Upper lobe of right lung (tissue), 1 donor: ENCODE results near the gene NTM. TPM values are rescaled to one million over a fixed set of nuclear protein-coding genes. Genes with fewer than 3 reads are reported as not detected.

Experiments used
- ATAC-seq: fragments of 200-7000 bp; cut with Tn5 transposase; one replicate; pipeline ENCODE4 v1.9.1; 2020; ENCODE audit warnings: mild to moderate bottlenecking, moderate library complexity
- DNase-seq: peaks from one replicate; pipeline ENCODE4 v3.0.0-alpha.2; 2020
- H3K27ac ChIP-seq: fragments of 200-600 bp; one replicate; pipeline ENCODE4 v1.8.0; 2022
- H3K27me3 ChIP-seq: fragments of 200-600 bp; one replicate; pipeline ENCODE4 v1.8.0; 2022; ENCODE audit warnings: mild to moderate bottlenecking
- H3K36me3 ChIP-seq: fragments of 200-600 bp; one replicate; pipeline ENCODE4 v1.8.0; 2022
- H3K4me1 ChIP-seq: fragments of 200-600 bp; one replicate; pipeline ENCODE4 v1.8.0; 2022
- H3K4me3 ChIP-seq: fragments of 200-600 bp; one replicate; pipeline ENCODE4 v1.8.0; 2022; ENCODE audit warnings: mild to moderate bottlenecking
- H3K9me3 ChIP-seq: fragments of 200-600 bp; one replicate; pipeline ENCODE4 v1.8.0; 2022
- CTCF ChIP-seq: fragments of 200-600 bp; IDR thresholded peaks from one replicate; pipeline ENCODE4 v1.8.0; 2022; ENCODE audit warnings: antibody characterized with exemption
- intact Hi-C: fragments of 100-400 bp; cut with DNase I; formaldehyde crosslinking; loops from one replicate; pipeline ENCODE4 v1.11.0; 2022
- total RNA-seq: library from RNA; stranded (reverse); fragmentation: NEBNext Ultra II Directional; extraction: Animal tissue kit (Norgen Biotek cat#: 25700); gene quantifications from one replicate; pipeline ENCODE4 v1.2.1, GENCODE V29; 2021
- donor health status: DM: no; HTN: yes; CAD: no; lungs with severe emphysema.

Gene NTM
- total RNA-seq, 1 donor from 2014 or later: 3.7 TPM

- intact Hi-C loops: no loop called here
- H3K4me3 ChIP-seq: no peak overlapping the region
- H3K36me3 ChIP-seq: no peaks in the 10 kb centered on the region
- no peaks in the 10 kb centered on the region for H3K4me1 ChIP-seq
- H3K9me3 ChIP-seq: no peaks in the 10 kb centered on the region
- H3K27ac ChIP-seq: no peak overlapping the region
- TF ChIP-seq CTCF: no peak
- H3K27me3 ChIP-seq: no peaks in the 10 kb centered on the region
- no peak for DNase-seq
- no peak for ATAC-seq
Observed at GRCh38 chr11:132307309-132308020, 937.0 kb downstream of the NTM start.

GRCh38 chr11:132310390-132311375 is 940.3 kb downstream of the NTM start:
- Histone ChIP-seq H3K4me1 (no peaks in the 10 kb centered on the region), H3K27ac (no peak overlapping the region), H3K9me3 (no peaks in the 10 kb centered on the region), H3K36me3 (no peaks in the 10 kb centered on the region), H3K27me3 (no peaks in the 10 kb centered on the region), H3K4me3 (no peak overlapping the region)
- intact Hi-C loops: no loop called here
- TF ChIP-seq CTCF: no peak
- ATAC-seq (no peak), DNase-seq (no peak)

- TF ChIP-seq CTCF: no peak
- ATAC-seq (no peak), DNase-seq (no peak)
- Histone ChIP-seq H3K4me1 (no peaks in the 10 kb centered on the region), H3K27ac (no peak overlapping the region), H3K36me3 (no peaks in the 10 kb centered on the region), H3K4me3 (no peak overlapping the region), H3K9me3 (no peaks in the 10 kb centered on the region), H3K27me3 (no peaks in the 10 kb centered on the region)
- intact Hi-C loops: no loop called here
Observed at GRCh38 chr11:132311703-132312102, 941.3 kb downstream of the NTM start.

GRCh38 chr11:132312161-132312560 is 941.7 kb downstream of the NTM start:
- no peaks in the 10 kb centered on the region for H3K4me1 ChIP-seq
- no peak for TF ChIP-seq CTCF
- H3K4me3 ChIP-seq: no peak overlapping the region
- H3K27ac ChIP-seq: no peak overlapping the region
- ATAC-seq (no peak), DNase-seq (no peak)
- intact Hi-C loops: no loop called here
- H3K27me3 ChIP-seq: no peaks in the 10 kb centered on the region
- no peaks in the 10 kb centered on the region for H3K9me3 ChIP-seq
- no peaks in the 10 kb centered on the region for H3K36me3 ChIP-seq

GRCh38 chr11:132312701-132313111 is 942.3 kb downstream of the NTM start:
- Histone ChIP-seq H3K4me3 (no peak overlapping the region), H3K27ac (no peak overlapping the region), H3K36me3 (no peaks in the 10 kb centered on the region), H3K27me3 (no peaks in the 10 kb centered on the region), H3K4me1 (no peaks in the 10 kb centered on the region), H3K9me3 (no peaks in the 10 kb centered on the region)
- DNase-seq: no peak
- TF ChIP-seq CTCF: peak; percentile 39
- intact Hi-C loops: no loop called here
- peak; percentile 51 for ATAC-seq
